Stimulated activated naive B cell treated with anti-CD40 and anti-IgM and Interleukin-4, amounts not matched to agents 10 μg/mL and 1 μg/mL and 100 μg/mL, for 72 hours (primary cell): ENCODE results near the gene PEG3.

Experiments used
- ATAC-seq, 2 donors: fragments of 150-1000 bp; cut with Tn5 transposase; replicated peaks; 2 replicates each; pipeline ENCODE4 v1.10.0; 2021; ENCODE audit warnings: moderate library complexity in 1 of 2
- DNase-seq: peaks from one replicate; pipeline ENCODE4 v3.0.0; 2021
- H3K27ac Mint-ChIP-seq: one replicate; pipeline ENCODE4 v1.8.0; 2022; ENCODE audit warnings: mild to moderate bottlenecking, mixed read lengths
- H3K27me3 Mint-ChIP-seq, 2 donors: one replicate each; pipeline ENCODE4 v1.8.0; 2022; ENCODE audit warnings: mixed read lengths in 2 of 2
- H3K36me3 Mint-ChIP-seq, 2 donors: one replicate each; pipeline ENCODE4 v1.8.0; 2022; ENCODE audit warnings: mixed read lengths in 2 of 2, mild to moderate bottlenecking in 1 of 2
- H3K4me1 Mint-ChIP-seq, 2 donors: one replicate each; pipeline ENCODE4 v1.8.0; 2022; ENCODE audit warnings: mixed read lengths in 2 of 2, mild to moderate bottlenecking in 1 of 2
- H3K4me3 Mint-ChIP-seq, 2 donors: one replicate each; pipeline ENCODE4 v1.8.0; 2022; ENCODE audit warnings: mild to moderate bottlenecking in 2 of 2, mixed read lengths in 2 of 2, moderate library complexity in 1 of 2
- H3K9me3 Mint-ChIP-seq, 2 donors: one replicate each; pipeline ENCODE4 v1.8.0; 2022; ENCODE audit warnings: mixed read lengths in 2 of 2, mild to moderate bottlenecking in 1 of 2

The PEG3 gene

GRCh38 chr19:56840451-56841192 lies at the start of gene PEG3, which contains the start of gene ZIM2:
TSS of gene PEG3 (minus strand) at chr19:56840726. CDS start at chr19:56824655, 16,071 bp downstream.
TSS of gene ZIM2 (minus strand) at chr19:56840726. CDS start at chr19:56824277, 16,449 bp downstream.
- H3K4me1 Mint-ChIP-seq: peaks cover 5% of the 10 kb centered on the region in 2 donors
- no peak for DNase-seq
- no peak for ATAC-seq
- H3K9me3 Mint-ChIP-seq: peaks cover 13 to 18% of the 10 kb centered on the region in 2 donors
- peak within 1 kb of the TSS; percentile 14 for H3K27ac Mint-ChIP-seq
- H3K36me3 Mint-ChIP-seq: peaks cover 17 to 18% of the 10 kb centered on the region in 2 donors
- peaks cover 21 to 24% of the 10 kb centered on the region in 2 donors for H3K27me3 Mint-ChIP-seq
- H3K4me3 Mint-ChIP-seq: peak within 1 kb of the TSS; percentile 23 to 76

GRCh38 chr19:56885173-56885985 lies 44.9 kb upstream of the PEG3 start:
- peaks cover 19 to 23% of the 10 kb centered on the region in 2 donors for H3K9me3 Mint-ChIP-seq
- no peak overlapping the region for H3K27ac Mint-ChIP-seq
- H3K27me3 Mint-ChIP-seq: peaks cover 0 to 3% of the 10 kb centered on the region in 2 donors
- DNase-seq (no peak), ATAC-seq (no peak)
- no peaks in the 10 kb centered on the region for H3K4me1 Mint-ChIP-seq
- H3K36me3 Mint-ChIP-seq: peaks cover 0 to under 1% of the 10 kb centered on the region in 2 donors
- no peak overlapping the region for H3K4me3 Mint-ChIP-seq

GRCh38 chr19:56884441-56884840 lies 43.9 kb upstream of the PEG3 start:
- H3K4me3 Mint-ChIP-seq: no peak overlapping the region
- no peak overlapping the region for H3K27ac Mint-ChIP-seq
- no peaks in the 10 kb centered on the region for H3K4me1 Mint-ChIP-seq
- ATAC-seq: no peak
- H3K36me3 Mint-ChIP-seq: no peaks in the 10 kb centered on the region
- H3K27me3 Mint-ChIP-seq: no peaks in the 10 kb centered on the region
- H3K9me3 Mint-ChIP-seq: peaks cover 17 to 23% of the 10 kb centered on the region in 2 donors
- no peak for DNase-seq

GRCh38 chr19:56880592-56881190 lies 40.2 kb upstream of the PEG3 start:
- Mint-ChIP-seq H3K4me3 (no peak overlapping the region), H3K4me1 (no peaks in the 10 kb centered on the region), H3K27me3 (no peaks in the 10 kb centered on the region), H3K36me3 (no peaks in the 10 kb centered on the region), H3K9me3 (peaks cover 9 to 15% of the 10 kb centered on the region in 2 donors), H3K27ac (no peak overlapping the region)
- DNase-seq: no peak
- no peak for ATAC-seq

- Mint-ChIP-seq H3K4me1 (no peaks in the 10 kb centered on the region), H3K36me3 (peaks cover 4% of the 10 kb centered on the region in 2 donors), H3K4me3 (no peak overlapping the region), H3K27ac (no peak overlapping the region), H3K9me3 (peaks cover 22 to 28% of the 10 kb centered on the region in 2 donors), H3K27me3 (no peaks in the 10 kb centered on the region)
- no peak for DNase-seq
- ATAC-seq: no peak
These were observed 36.7 kb upstream of the PEG3 start for GRCh38 chr19:56877069-56877715.

GRCh38 chr19:56875717-56876116 lies 35.2 kb upstream of the PEG3 start:
- no peak for ATAC-seq
- no peaks in the 10 kb centered on the region for H3K27me3 Mint-ChIP-seq
- no peaks in the 10 kb centered on the region for H3K4me1 Mint-ChIP-seq
- H3K36me3 Mint-ChIP-seq: peaks cover 4% of the 10 kb centered on the region in 2 donors
- H3K4me3 Mint-ChIP-seq: no peak overlapping the region
- no peak overlapping the region for H3K27ac Mint-ChIP-seq
- peaks cover 20 to 23% of the 10 kb centered on the region in 2 donors for H3K9me3 Mint-ChIP-seq
- DNase-seq: no peak

GRCh38 chr19:56874530-56874929 lies 34.0 kb upstream of the PEG3 start:
- no peaks in the 10 kb centered on the region for H3K4me1 Mint-ChIP-seq
- no peak overlapping the region for H3K4me3 Mint-ChIP-seq
- peaks cover 4% of the 10 kb centered on the region in 2 donors for H3K36me3 Mint-ChIP-seq
- H3K27ac Mint-ChIP-seq: no peak overlapping the region
- no peak for DNase-seq
- peaks cover 23 to 26% of the 10 kb centered on the region in 2 donors for H3K9me3 Mint-ChIP-seq
- H3K27me3 Mint-ChIP-seq: no peaks in the 10 kb centered on the region
- ATAC-seq: no peak

GRCh38 chr19:56873493-56873892 lies 33.0 kb upstream of the PEG3 start:
- H3K36me3 Mint-ChIP-seq: peaks cover 4% of the 10 kb centered on the region in 2 donors
- peaks cover 23 to 26% of the 10 kb centered on the region in 2 donors for H3K9me3 Mint-ChIP-seq
- H3K27ac Mint-ChIP-seq: no peak overlapping the region
- DNase-seq: no peak
- no peak overlapping the region for H3K4me3 Mint-ChIP-seq
- no peaks in the 10 kb centered on the region for H3K27me3 Mint-ChIP-seq
- ATAC-seq: no peak
- no peaks in the 10 kb centered on the region for H3K4me1 Mint-ChIP-seq

- no peaks in the 10 kb centered on the region for H3K4me1 Mint-ChIP-seq
- H3K9me3 Mint-ChIP-seq: peaks cover 14 to 19% of the 10 kb centered on the region in 2 donors
- H3K27me3 Mint-ChIP-seq: no peaks in the 10 kb centered on the region
- no peaks in the 10 kb centered on the region for H3K36me3 Mint-ChIP-seq
- ATAC-seq: no peak
- no peak overlapping the region for H3K27ac Mint-ChIP-seq
- no peak overlapping the region for H3K4me3 Mint-ChIP-seq
- no peak for DNase-seq
These were observed 29.4 kb upstream of the PEG3 start for GRCh38 chr19:56869886-56870285.

GRCh38 chr19:56868446-56868845 lies 27.9 kb upstream of the PEG3 start:
- no peak overlapping the region for H3K27ac Mint-ChIP-seq
- H3K27me3 Mint-ChIP-seq: peaks cover 0 to 7% of the 10 kb centered on the region in 2 donors
- H3K4me3 Mint-ChIP-seq: no peak overlapping the region
- H3K36me3 Mint-ChIP-seq: no peaks in the 10 kb centered on the region
- no peaks in the 10 kb centered on the region for H3K4me1 Mint-ChIP-seq
- DNase-seq: no peak
- ATAC-seq: no peak
- H3K9me3 Mint-ChIP-seq: peaks cover 15 to 18% of the 10 kb centered on the region in 2 donors

GRCh38 chr19:56866538-56866937 lies 26.0 kb upstream of the PEG3 start:
- Mint-ChIP-seq H3K4me1 (no peaks in the 10 kb centered on the region), H3K27me3 (peaks cover 0 to 7% of the 10 kb centered on the region in 2 donors), H3K9me3 (peaks cover 14 to 15% of the 10 kb centered on the region in 2 donors), H3K4me3 (no peak overlapping the region), H3K27ac (no peak overlapping the region), H3K36me3 (no peaks in the 10 kb centered on the region)
- ATAC-seq (no peak), DNase-seq (no peak)

- no peak overlapping the region for H3K4me3 Mint-ChIP-seq
- no peaks in the 10 kb centered on the region for H3K36me3 Mint-ChIP-seq
- DNase-seq (no peak), ATAC-seq (no peak)
- H3K27me3 Mint-ChIP-seq: peaks cover 0 to 7% of the 10 kb centered on the region in 2 donors
- H3K9me3 Mint-ChIP-seq: peaks cover 8 to 9% of the 10 kb centered on the region in 2 donors
- H3K27ac Mint-ChIP-seq: no peak overlapping the region
- H3K4me1 Mint-ChIP-seq: no peaks in the 10 kb centered on the region
These were observed 24.1 kb upstream of the PEG3 start for GRCh38 chr19:56864443-56865125.

GRCh38 chr19:56862741-56863140 lies 22.2 kb upstream of the PEG3 start:
- DNase-seq: no peak
- no peak overlapping the region for H3K27ac Mint-ChIP-seq
- peaks cover 0 to 7% of the 10 kb centered on the region in 2 donors for H3K27me3 Mint-ChIP-seq
- ATAC-seq: no peak
- peaks cover 8 to 9% of the 10 kb centered on the region in 2 donors for H3K9me3 Mint-ChIP-seq
- H3K4me3 Mint-ChIP-seq: no peak overlapping the region
- H3K36me3 Mint-ChIP-seq: no peaks in the 10 kb centered on the region
- no peaks in the 10 kb centered on the region for H3K4me1 Mint-ChIP-seq
